Kidney (tissue), 14 donors: ENCODE results near the gene ISOC1. TPM values are rescaled to one million over a fixed set of nuclear protein-coding genes. Genes with fewer than 3 reads are reported as not detected.

ENCODE experiments used
- DNase-seq, 5 donors: peaks; one replicate each; pipeline ENCODE4 v3.0.0-alpha.2; 2013 to 2020
- FAIRE-seq: peaks from 2 replicates; lab custom pipeline; 2012; peaks lifted over from hg19 to GRCh38; lab: Jason Lieb, UNC
- H3K27ac ChIP-seq, 2 donors: one replicate each; pipeline ENCODE4 v1.7.0; 2013; ENCODE audit warnings: low read depth in 2 of 2, low read length in 2 of 2, inconsistent platforms in 1 of 2
- H3K27me3 ChIP-seq: one replicate; pipeline ENCODE4 v1.7.1; 2013; ENCODE audit warnings: low read length, inconsistent platforms; ENCODE audit not compliant: control insufficient read depth, insufficient read depth
- H3K36me3 ChIP-seq, 3 donors: one replicate each; pipeline versions ENCODE4 v1.7.0 to v1.7.1; 2013; ENCODE audit warnings: low read length in 3 of 3, control low read depth in 1 of 3, inconsistent platforms in 1 of 3; ENCODE audit not compliant: insufficient read depth in 3 of 3, control insufficient read depth in 2 of 3
- H3K4me1 ChIP-seq, 3 donors: one replicate each; pipeline versions ENCODE4 v1.7.0 to v1.7.1; 2013; ENCODE audit warnings: low read length in 3 of 3, inconsistent platforms in 1 of 3, low read depth in 1 of 3; ENCODE audit not compliant: control insufficient read depth in 2 of 3, insufficient read depth in 2 of 3
- H3K4me3 ChIP-seq, 3 donors: one replicate each; pipeline versions ENCODE4 v1.7.0 to v1.8.1; 2013; ENCODE audit warnings: low read length in 3 of 3, control low read depth in 1 of 3, inconsistent platforms in 1 of 3
- H3K9ac ChIP-seq, 3 donors: one replicate each; pipeline versions ENCODE4 v1.7.0 to v1.7.1; 2013; ENCODE audit warnings: low read length in 3 of 3, control low read depth in 1 of 3, inconsistent platforms in 1 of 3
- H3K9me3 ChIP-seq, 3 donors: one replicate each; pipeline versions ENCODE4 v1.7.0 to v1.7.1; 2013; ENCODE audit warnings: low read length in 3 of 3, control low read depth in 1 of 3, inconsistent platforms in 1 of 3; ENCODE audit not compliant: control insufficient read depth in 2 of 3, insufficient read depth in 1 of 3
- intact Hi-C: fragments of 100-400 bp; cut with DNase I; formaldehyde crosslinking; loops from one replicate; pipeline ENCODE4 v1.11.1; 2022
- polyA plus RNA-seq: library from polyadenylated mRNA; stranded (reverse); fragments of 350-450 nt; fragmentation: Illumina TruSeq; extraction: RNeasy Lipid Tissue Mini Kit (QIAGEN cat#74804); gene quantifications from one replicate; pipeline ENCODE4 v1.2.3, GENCODE V29; 2014; ENCODE audit warnings: low read depth, low replicate concordance; ENCODE audit not compliant: insufficient read depth
- total RNA-seq: library from RNA; stranded (reverse); fragmentation: NEBNext Ultra II Directional; extraction: Animal tissue kit (Norgen Biotek cat#: 25700); gene quantifications from one replicate; pipeline ENCODE4 v1.2.1, GENCODE V29; 2021
- TF ChIP-seq, protein P1 (sequence below): IDR thresholded peaks from 3 replicates; pipeline ENCODE4 v1.5.1; 2012; ENCODE audit warnings: mild to moderate bottlenecking, moderate library complexity, borderline replicate concordance; ENCODE audit not compliant: insufficient read depth; ENCODE audit errors: extremely low read depth
- donor health status: control.
- donor health status: control.
- donor health status: control.
- donor health status: control.
- donor health status: control.
- donor health status: DM: yes; HTN: yes; CAD: no.
- donor health status: Normal renal cell carcinoma (clear cell type).

ISOC1 gene
- total and polyA plus RNA-seq, 2 donors from 2014 or later = 12.4 to 29.3 TPM

DNA sequence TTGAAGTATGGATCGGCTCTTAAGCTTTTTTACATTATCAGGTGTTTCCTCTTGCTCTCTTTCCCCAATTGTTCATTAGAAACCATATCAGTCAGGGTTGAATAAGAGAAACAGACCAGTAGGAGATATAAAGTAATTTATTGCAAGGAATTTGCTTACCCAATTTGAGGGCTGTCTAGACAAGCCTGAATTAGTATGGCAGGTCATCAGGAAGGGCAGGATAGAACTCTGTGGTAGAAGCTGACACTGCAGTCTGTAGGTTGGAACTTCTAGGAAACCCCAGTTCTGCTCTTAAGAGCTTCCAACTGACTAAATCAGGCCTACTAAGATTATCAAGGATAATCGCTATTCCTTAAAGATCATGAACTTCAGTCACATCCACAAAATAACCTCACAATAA is 24.3 kb downstream of the ISOC1 start:
- Histone ChIP-seq H3K9ac (no peak overlapping the region), H3K4me1 (no peaks in the 10 kb centered on the region), H3K36me3 (no peaks in the 10 kb centered on the region), H3K9me3 (no peaks in the 10 kb centered on the region), H3K4me3 (no peak overlapping the region), H3K27me3 (no peaks in the 10 kb centered on the region), H3K27ac (no peak overlapping the region)
- intact Hi-C loops = no loop called here
- FAIRE-seq = no peak
- TF ChIP-seq, protein P1, sequence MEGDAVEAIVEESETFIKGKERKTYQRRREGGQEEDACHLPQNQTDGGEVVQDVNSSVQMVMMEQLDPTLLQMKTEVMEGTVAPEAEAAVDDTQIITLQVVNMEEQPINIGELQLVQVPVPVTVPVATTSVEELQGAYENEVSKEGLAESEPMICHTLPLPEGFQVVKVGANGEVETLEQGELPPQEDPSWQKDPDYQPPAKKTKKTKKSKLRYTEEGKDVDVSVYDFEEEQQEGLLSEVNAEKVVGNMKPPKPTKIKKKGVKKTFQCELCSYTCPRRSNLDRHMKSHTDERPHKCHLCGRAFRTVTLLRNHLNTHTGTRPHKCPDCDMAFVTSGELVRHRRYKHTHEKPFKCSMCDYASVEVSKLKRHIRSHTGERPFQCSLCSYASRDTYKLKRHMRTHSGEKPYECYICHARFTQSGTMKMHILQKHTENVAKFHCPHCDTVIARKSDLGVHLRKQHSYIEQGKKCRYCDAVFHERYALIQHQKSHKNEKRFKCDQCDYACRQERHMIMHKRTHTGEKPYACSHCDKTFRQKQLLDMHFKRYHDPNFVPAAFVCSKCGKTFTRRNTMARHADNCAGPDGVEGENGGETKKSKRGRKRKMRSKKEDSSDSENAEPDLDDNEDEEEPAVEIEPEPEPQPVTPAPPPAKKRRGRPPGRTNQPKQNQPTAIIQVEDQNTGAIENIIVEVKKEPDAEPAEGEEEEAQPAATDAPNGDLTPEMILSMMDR = no peak
- no peak for DNase-seq

DNA sequence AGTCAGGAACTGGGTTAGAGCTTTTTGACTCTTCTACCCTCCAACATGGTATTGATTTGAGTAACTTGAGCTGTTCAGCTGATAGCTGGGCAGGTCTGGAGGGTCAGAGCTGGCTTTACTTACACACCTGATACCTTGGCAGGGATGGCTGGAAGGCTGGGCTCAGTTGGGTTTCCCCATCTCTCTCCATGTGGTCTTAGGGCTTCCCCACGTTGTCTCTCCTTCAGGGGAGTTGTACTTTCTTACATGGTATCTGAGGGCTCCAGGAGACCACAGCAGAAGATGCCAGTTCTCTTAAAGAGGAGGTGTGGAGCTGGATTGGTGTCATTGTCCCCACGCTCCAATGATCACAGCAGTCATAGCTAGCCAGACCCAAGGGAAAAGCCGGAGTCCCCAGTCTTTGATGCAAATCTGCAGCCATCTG is 25.6 kb downstream of the ISOC1 start:
- no peaks in the 10 kb centered on the region for H3K9me3 ChIP-seq
- DNase-seq = no peak
- TF ChIP-seq, protein P1 = no peak
- intact Hi-C loops = no loop called here
- no peak overlapping the region for H3K4me3 ChIP-seq
- no peaks in the 10 kb centered on the region for H3K4me1 ChIP-seq
- no peaks in the 10 kb centered on the region for H3K36me3 ChIP-seq
- H3K9ac ChIP-seq = no peak overlapping the region
- no peak overlapping the region for H3K27ac ChIP-seq
- no peaks in the 10 kb centered on the region for H3K27me3 ChIP-seq
- FAIRE-seq = no peak

DNA sequence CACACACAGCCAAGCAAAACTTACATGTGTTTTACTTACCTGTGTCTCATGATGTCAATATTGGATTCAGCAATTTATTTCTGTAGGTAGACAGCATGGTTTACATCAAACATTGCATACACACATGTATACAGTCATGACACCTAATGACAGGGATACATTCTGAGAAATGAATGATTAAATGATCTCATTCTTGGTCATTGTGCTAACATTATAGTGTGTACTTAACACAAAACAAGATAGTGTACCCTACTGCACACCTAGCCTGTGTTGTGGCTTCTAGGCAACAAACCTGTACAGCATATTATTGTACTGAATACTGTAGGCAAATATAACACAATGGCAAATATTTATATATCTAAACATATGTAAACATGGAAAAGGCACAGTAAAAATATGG is 28.0 kb downstream of the ISOC1 start:
- DNase-seq = no peak
- Histone ChIP-seq H3K4me3 (no peak overlapping the region), H3K36me3 (no peaks in the 10 kb centered on the region), H3K9me3 (no peaks in the 10 kb centered on the region), H3K4me1 (no peaks in the 10 kb centered on the region), H3K27me3 (no peaks in the 10 kb centered on the region), H3K27ac (no peak overlapping the region), H3K9ac (no peak overlapping the region)
- intact Hi-C loops = no loop called here
- no peak for FAIRE-seq
- TF ChIP-seq, protein P1 = no peak

DNA sequence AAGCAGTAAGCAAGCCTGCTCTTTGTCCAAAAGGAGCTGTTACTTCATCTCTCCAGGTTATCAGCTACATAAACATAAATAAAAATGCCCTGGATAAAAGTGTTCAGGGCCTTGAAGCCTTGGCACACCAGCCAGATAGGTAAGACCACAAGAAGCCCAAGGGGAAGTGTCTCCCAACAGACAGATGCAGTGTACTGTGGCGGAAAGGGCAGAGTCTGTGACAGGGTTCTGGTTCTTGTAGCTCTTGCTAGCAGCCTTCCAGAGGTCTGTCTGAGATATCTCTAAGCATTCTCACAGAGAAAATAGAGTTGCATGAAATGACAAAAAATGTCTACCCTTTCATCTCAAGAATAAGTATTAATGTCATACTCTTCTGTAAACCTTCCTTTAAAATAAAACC is 30.1 kb downstream of the ISOC1 start:
- TF ChIP-seq, protein P1 = no peak
- no peaks in the 10 kb centered on the region for H3K4me1 ChIP-seq
- H3K36me3 ChIP-seq = no peaks in the 10 kb centered on the region
- no peak for FAIRE-seq
- intact Hi-C loops = no loop called here
- H3K9ac ChIP-seq = no peak overlapping the region
- H3K27me3 ChIP-seq = no peaks in the 10 kb centered on the region
- no peak overlapping the region for H3K4me3 ChIP-seq
- H3K9me3 ChIP-seq = no peaks in the 10 kb centered on the region
- DNase-seq = no peak
- no peak overlapping the region for H3K27ac ChIP-seq
